MCF 10A (cell line): ENCODE results near the gene TREM1. TPM values are rescaled to one million over a fixed set of nuclear protein-coding genes. Genes with fewer than 3 reads are reported as not detected.

Experiments
- BruUV-seq: library from RNA; stranded (reverse); fragments of 400-500 nt; replicated peaks from 2 replicates; lab custom pipeline; 2021; lab: Mats Ljungman, UMichigan
- CTCF ChIA-PET: fragments of 300-600 bp; sonication (Branson Sonifier 250); formaldehyde crosslinking; extraction: SDS; loops from one replicate; lab custom pipeline; 2021; ENCODE audit warnings: antibody characterized with exemption, inconsistent platforms; lab: Yijun Ruan, JAX
- POLR2A ChIA-PET: fragments of 300-600, 350-650 bp; sonication (Branson Sonifier 250); formaldehyde crosslinking; extraction: SDS; loops from one replicate; lab custom pipeline; 2020; ENCODE audit warnings: antibody characterized with exemption, inconsistent platforms; lab: Yijun Ruan, JAX
- DNase-seq: peaks from one replicate; pipeline ENCODE4 v3.0.0-alpha.2; 2018; ENCODE audit not compliant: unreplicated experiment
- H3K27ac Mint-ChIP-seq: one replicate; pipeline ENCODE4 v1.8.0; 2022; ENCODE audit warnings: mild to moderate bottlenecking, low read depth, mixed read lengths; ENCODE audit not compliant: unreplicated experiment
- H3K27me3 Mint-ChIP-seq: one replicate; pipeline ENCODE4 v1.8.0; 2022; ENCODE audit warnings: mixed read lengths; ENCODE audit not compliant: insufficient read depth, unreplicated experiment
- H3K36me3 Mint-ChIP-seq: one replicate; pipeline ENCODE4 v1.8.0; 2022; ENCODE audit warnings: mild to moderate bottlenecking, moderate library complexity, mixed read lengths; ENCODE audit not compliant: insufficient read depth, unreplicated experiment
- H3K4me1 Mint-ChIP-seq: one replicate; pipeline ENCODE4 v1.8.0; 2022; ENCODE audit warnings: mixed read lengths; ENCODE audit not compliant: insufficient read depth, unreplicated experiment
- H3K4me3 Mint-ChIP-seq: one replicate; pipeline ENCODE4 v1.8.0; 2022; ENCODE audit warnings: mild to moderate bottlenecking, moderate library complexity, mixed read lengths; ENCODE audit not compliant: unreplicated experiment
- H3K9me3 Mint-ChIP-seq: one replicate; pipeline ENCODE4 v1.8.0; 2022; ENCODE audit warnings: mixed read lengths; ENCODE audit not compliant: unreplicated experiment
- intact Hi-C: fragments of 100-400 bp; cut with micrococcal nuclease; formaldehyde crosslinking; loops from 2 replicates; pipeline ENCODE4 v1.14.1; 2022
- total RNA-seq: library from RNA; stranded (reverse); gene quantifications from 2 replicates; pipeline ENCODE4 v1.2.3, GENCODE V29; 2022
- TF ChIP-seq, protein P1 (sequence below): fragments of 200-600 bp; IDR thresholded peaks from one replicate; pipeline ENCODE4 v1.8.0; 2022; ENCODE audit warnings: antibody characterized with exemption, mild to moderate bottlenecking; ENCODE audit not compliant: unreplicated experiment

The TREM1 gene
- total RNA-seq, 1 experiment from 2014 or later = 9.9 TPM

- POLR2A ChIA-PET = no interaction called here
Observed at GRCh38 chr6:41334482-41335040, 48.1 kb upstream of the TREM1 start.

GRCh38 chr6:41332842-41333736, 46.6 kb upstream of the TREM1 start:
- intact Hi-C loops = no loop called here
- Mint-ChIP-seq H3K4me1 (no peaks in the 10 kb centered on the region), H3K9me3 (no peaks in the 10 kb centered on the region), H3K27me3 (peaks cover 72% of the 10 kb centered on the region), H3K27ac (no peak overlapping the region), H3K36me3 (peaks cover 7% of the 10 kb centered on the region), H3K4me3 (no peak overlapping the region)
- DNase-seq = no peak
- TF ChIP-seq, protein P1, sequence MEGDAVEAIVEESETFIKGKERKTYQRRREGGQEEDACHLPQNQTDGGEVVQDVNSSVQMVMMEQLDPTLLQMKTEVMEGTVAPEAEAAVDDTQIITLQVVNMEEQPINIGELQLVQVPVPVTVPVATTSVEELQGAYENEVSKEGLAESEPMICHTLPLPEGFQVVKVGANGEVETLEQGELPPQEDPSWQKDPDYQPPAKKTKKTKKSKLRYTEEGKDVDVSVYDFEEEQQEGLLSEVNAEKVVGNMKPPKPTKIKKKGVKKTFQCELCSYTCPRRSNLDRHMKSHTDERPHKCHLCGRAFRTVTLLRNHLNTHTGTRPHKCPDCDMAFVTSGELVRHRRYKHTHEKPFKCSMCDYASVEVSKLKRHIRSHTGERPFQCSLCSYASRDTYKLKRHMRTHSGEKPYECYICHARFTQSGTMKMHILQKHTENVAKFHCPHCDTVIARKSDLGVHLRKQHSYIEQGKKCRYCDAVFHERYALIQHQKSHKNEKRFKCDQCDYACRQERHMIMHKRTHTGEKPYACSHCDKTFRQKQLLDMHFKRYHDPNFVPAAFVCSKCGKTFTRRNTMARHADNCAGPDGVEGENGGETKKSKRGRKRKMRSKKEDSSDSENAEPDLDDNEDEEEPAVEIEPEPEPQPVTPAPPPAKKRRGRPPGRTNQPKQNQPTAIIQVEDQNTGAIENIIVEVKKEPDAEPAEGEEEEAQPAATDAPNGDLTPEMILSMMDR = no peak
- CTCF ChIA-PET = interaction anchor here (0.6 to 3.1 kb wide), 5 partner anchors 11 to 222 kb away, joined by 3 to 13 read pairs (median 4); no protein-coding TSS in a partner anchor
- POLR2A ChIA-PET = interaction anchor here (0.6 kb wide), 1 partner anchor 380 kb away, joined by 3 read pairs; no protein-coding TSS in a partner anchor
- BruUV-seq = no TSS peak

More at GRCh38 chr6:41334482-41335040, 48.1 kb upstream of the TREM1 start:
- H3K27ac Mint-ChIP-seq = no peak overlapping the region
- intact Hi-C loops = no loop called here
- H3K9me3 Mint-ChIP-seq = no peaks in the 10 kb centered on the region
- H3K27me3 Mint-ChIP-seq = peaks cover 68% of the 10 kb centered on the region
- H3K36me3 Mint-ChIP-seq = peaks cover 7% of the 10 kb centered on the region
- TF ChIP-seq, protein P1 = no peak
- no peak for DNase-seq
- no peaks in the 10 kb centered on the region for H3K4me1 Mint-ChIP-seq
- no TSS peak for BruUV-seq
- H3K4me3 Mint-ChIP-seq = no peak overlapping the region
- CTCF ChIA-PET = interaction anchor here (0.7 to 3.1 kb wide), 4 partner anchors 15 to 90 kb away, joined by 3 to 13 read pairs (median 6); no protein-coding TSS in a partner anchor

DNA sequence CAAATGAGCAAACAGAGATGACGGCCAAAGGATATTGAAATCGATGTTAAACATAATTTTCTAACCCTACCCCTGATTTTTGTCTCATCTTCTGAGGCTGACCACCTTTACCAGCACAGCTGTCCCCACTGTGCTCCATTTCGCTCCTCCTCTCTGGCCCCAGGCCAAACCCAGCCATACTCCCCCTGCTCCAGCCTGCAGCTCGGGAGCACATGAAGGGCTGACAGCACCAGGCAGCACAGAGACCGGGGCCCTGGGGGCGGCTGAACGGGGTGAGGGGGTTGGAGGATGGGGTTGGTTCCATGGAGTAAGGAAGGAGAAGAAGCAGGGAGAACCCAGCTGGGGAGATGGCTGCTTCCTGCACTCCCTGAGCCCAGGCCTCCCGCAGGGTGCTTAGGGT, 45.8 kb upstream of the TREM1 start:
- Mint-ChIP-seq H3K27ac (no peak overlapping the region), H3K27me3 (peaks cover 72% of the 10 kb centered on the region), H3K4me3 (no peak overlapping the region), H3K4me1 (no peaks in the 10 kb centered on the region), H3K9me3 (no peaks in the 10 kb centered on the region), H3K36me3 (peaks cover 7% of the 10 kb centered on the region)
- ChIA-PET CTCF (interaction anchor here (3.1 kb wide), 1 partner anchor 36 kb away, joined by 13 read pairs; no protein-coding TSS in a partner anchor), POLR2A (no interaction called here)
- intact Hi-C loops = no loop called here
- BruUV-seq = no TSS peak
- TF ChIP-seq, protein P1 = no peak
- DNase-seq = no peak
